Fibroblast of the aortic adventitia (primary cell): ENCODE data around the gene DUSP7. TPM values are rescaled to one million over a fixed set of nuclear protein-coding genes. Genes with fewer than 3 reads are reported as not detected.

Experiments used
- DNase-seq: peaks from one replicate; pipeline ENCODE4 v3.0.0-alpha.2; 2010; ENCODE audit warnings: low read depth
- H3K4me3 ChIP-seq: 2 replicates; pipeline ENCODE4 v1.5.1; 2011; ENCODE audit warnings: low read depth, mild to moderate bottlenecking, control low read depth, low read length, moderate library complexity
- CTCF ChIP-seq: IDR thresholded peaks from 2 replicates; pipeline ENCODE4 v1.5.1; 2011; ENCODE audit warnings: mild to moderate bottlenecking, low read length, control low read depth, inconsistent platforms; ENCODE audit not compliant: insufficient read depth
- total RNA-seq: library from RNA; depleted of rRNA; stranded (reverse); fragments of >200 nt; gene quantifications from 2 replicates; pipeline ENCODE4 v1.2.3, GENCODE V29; 2012; ENCODE audit warnings: low replicate concordance

Gene DUSP7
- total RNA-seq, 1 donor = 12.8 TPM

DNA sequence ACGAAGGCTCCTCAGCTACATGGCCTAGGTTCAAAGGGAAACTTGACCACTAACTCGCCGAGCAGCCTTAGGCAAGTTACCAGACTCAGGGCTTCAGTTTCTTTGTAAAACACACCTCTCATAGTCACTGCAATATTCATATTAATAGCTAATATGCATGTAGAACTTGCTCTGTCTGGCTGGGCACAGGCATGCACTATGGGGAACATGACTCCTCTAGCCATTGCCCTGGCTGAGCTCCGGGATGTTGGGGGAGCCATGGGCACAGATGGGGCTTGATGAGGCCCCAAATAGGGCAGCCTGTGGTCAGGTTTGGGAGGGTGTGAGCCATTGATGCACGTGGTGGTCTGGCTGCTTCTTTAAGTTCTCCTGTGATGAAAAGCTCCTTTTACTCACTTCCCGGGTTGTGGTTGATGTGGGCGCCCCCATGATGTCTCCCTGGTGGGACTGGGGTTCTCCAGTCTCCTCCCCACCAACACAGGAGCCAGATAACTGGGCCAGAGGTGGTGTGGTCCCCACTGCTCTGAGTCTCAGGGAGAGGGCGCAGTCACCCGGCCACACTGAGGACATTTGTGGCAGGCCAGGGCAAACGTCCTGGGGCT, 29.4 kb upstream of the DUSP7 start:
- TF ChIP-seq CTCF = no peak
- DNase-seq = no peak
- no peak overlapping the region for H3K4me3 ChIP-seq

GRCh38 chr3:52084954-52085680, 28.7 kb upstream of the DUSP7 start:
- TF ChIP-seq CTCF = no peak
- DNase-seq = no peak
- H3K4me3 ChIP-seq = no peak overlapping the region

DNA sequence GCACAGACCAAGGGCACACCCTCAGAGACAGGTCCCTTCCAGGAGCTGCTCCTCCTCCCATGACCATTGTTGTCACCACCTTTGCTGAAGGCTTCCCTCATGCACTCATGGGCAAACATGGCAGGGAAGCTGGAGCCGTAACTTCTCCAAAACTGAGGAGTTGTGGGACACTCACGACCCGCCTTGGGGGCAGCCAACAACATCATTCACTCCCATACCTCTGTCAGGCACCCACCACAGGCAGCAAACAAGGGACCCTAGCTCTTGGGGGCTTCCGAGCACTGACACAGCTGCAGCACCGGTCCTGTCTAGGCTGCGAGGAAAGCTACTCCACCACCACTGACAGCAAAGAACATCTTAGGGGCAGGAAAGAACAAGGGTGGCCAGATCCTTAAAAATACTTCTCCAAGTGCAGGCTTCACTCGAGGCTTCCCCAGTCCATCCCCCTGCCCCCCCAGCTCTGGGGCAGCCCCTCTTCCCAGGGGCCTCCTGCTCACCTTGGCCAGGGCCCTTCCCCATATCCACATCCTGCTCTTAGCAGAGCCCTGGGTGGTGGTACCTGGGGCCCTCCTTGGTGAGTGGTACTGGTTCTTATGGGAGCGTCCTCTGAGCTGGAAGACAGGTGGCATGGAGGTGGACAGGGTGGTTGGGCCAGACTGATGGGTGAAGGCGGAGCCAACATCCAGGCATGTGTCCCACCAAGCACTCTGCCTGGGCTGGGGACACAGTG, 28.0 kb upstream of the DUSP7 start:
- no peak for TF ChIP-seq CTCF
- H3K4me3 ChIP-seq = no peak overlapping the region
- no peak for DNase-seq

DNA sequence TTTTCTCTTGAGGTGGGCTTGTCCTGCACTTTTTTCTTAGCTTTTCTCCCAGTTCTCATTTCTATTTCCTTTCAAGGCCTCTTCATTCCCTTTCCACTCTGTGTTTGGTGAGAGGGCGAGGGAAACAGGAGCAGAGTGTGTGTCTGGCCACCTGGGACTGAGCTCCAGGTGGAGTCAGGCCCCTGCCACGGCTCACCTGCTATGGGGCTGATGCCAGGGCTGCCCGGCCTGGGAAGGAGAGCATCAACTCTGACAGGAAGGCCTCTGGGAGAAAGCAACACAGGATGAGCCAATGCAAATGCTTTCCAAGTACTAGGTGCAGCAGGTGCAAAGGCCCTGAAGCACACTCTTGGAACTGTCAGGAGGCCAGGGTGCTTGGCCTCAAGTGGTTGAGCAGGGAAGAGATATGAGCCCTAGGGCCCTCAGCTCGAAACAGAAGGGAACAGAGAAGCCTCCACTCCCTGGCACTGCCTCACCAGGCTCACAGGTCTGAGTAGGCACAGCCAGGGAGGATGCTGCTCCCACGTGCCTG, 27.3 kb upstream of the DUSP7 start:
- TF ChIP-seq CTCF = no peak
- H3K4me3 ChIP-seq = no peak overlapping the region
- no peak for DNase-seq

DNA sequence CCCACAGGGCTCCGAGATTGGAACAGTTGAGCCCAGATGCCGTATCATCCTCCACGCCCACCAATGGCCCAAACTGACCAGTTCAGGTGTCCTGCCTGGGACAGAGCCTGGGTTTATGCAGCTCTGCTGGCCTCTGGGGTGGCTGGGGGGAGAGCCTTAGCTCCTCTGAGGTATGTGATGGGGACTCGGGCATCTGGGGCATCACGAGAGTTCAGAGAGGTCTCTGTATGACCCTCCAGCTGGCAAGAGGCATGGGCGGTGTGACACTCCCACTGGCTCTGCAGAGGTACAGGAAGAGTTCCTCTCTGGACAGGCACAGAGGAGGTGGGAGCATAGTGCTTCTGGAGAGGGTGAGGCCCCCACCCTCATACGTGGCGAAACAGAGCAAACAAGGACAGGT, 26.6 kb upstream of the DUSP7 start:
- no peak overlapping the region for H3K4me3 ChIP-seq
- no peak for TF ChIP-seq CTCF
- DNase-seq = no peak

- no peak for DNase-seq
- H3K4me3 ChIP-seq = no peak overlapping the region
- no peak for TF ChIP-seq CTCF
Observed at GRCh38 chr3:52080830-52081719, 24.7 kb upstream of the DUSP7 start.
